ENCODE measurements around the gene HVCN1.

HVCN1 gene

DNA sequence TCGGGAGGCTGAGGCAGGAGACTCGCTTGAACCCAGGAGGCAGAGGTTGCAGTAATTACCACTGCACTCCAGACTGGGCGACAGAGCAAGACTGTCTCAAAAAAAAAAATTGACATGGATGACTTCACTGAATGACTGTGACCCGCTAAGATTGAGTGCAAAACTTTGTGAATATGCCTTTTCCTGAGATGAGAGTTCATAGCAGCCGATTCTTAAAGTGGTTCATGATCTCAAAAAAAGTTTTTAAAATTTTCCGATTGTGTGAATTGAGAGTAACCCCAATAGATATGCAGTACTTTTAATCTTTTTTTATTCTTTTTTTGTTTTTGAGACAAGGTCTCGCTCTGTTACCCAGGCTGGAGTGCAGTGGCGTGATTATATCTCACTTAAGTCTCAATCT lies 73.7 kb downstream of the HVCN1 start:
- TF ChIP-seq, protein P1, sequence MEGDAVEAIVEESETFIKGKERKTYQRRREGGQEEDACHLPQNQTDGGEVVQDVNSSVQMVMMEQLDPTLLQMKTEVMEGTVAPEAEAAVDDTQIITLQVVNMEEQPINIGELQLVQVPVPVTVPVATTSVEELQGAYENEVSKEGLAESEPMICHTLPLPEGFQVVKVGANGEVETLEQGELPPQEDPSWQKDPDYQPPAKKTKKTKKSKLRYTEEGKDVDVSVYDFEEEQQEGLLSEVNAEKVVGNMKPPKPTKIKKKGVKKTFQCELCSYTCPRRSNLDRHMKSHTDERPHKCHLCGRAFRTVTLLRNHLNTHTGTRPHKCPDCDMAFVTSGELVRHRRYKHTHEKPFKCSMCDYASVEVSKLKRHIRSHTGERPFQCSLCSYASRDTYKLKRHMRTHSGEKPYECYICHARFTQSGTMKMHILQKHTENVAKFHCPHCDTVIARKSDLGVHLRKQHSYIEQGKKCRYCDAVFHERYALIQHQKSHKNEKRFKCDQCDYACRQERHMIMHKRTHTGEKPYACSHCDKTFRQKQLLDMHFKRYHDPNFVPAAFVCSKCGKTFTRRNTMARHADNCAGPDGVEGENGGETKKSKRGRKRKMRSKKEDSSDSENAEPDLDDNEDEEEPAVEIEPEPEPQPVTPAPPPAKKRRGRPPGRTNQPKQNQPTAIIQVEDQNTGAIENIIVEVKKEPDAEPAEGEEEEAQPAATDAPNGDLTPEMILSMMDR (IDR thresholded peaks at IDR 0.05; ENCODE audit: borderline replicate concordance, control extremely low read depth, extremely low read depth, insufficient read depth, missing control alignments) = no peak
- DNase-seq (ENCODE audit: low spot score) = no peak
- in situ Hi-C loops (cut with MboI; ENCODE audit: low sequenced_read_pairs, unreplicated experiment) = no loop called here

DNA sequence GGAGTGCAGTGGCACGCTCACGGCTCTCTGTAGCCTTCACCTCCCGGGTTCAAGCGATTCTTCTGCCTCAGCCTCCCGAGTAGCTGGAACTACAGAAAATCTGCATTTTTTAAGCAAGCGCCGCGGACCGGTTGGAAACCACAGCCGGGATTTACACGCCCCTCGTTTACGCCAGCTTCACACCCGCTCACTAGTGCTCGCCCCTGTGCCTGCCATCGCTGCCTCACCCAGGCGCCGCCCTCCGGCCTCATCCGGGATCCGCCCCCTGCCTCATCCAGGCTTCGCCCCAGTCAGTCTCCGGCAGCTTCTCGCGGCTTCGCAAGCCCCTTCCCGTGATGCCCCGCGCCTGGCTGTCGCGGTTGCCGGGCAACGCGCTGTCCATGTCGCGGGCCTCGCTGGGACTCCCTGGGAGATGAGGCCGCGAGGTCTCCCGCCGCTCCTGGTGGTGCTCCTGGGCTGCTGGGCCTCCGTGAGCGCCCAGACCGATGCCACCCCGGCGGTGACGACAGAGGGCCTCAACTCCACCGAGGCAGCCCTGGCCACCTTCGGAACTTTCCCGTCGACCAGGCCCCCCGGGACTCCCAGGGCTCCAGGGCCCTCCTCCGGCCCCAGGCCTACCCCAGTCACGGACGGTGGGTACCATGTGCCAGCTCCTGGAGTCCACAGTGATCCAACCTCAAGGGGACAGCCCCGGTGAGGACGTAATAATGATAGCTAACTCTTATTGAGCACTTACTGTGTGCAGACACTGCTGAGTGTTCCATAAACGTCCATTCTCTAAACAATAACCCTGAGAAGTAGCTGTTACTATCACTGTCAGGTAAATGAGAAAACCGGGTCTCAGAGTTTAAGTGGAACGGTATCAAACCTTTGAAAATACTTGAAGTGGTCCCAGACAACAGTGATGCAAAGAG lies 74.9 kb downstream of the HVCN1 start, which contains the start of gene TCTN1:
Gene TCTN1, plus strand, starts transcription at position 359 of the 914 bp plus-strand sequence. Its CDS starts 54 bp downstream, at position 413.
- in situ Hi-C loops (cut with MboI; ENCODE audit: low sequenced_read_pairs, unreplicated experiment) = no loop called here
- TF ChIP-seq, protein P1 (IDR thresholded peaks at IDR 0.05; ENCODE audit: borderline replicate concordance, control extremely low read depth, extremely low read depth, insufficient read depth, missing control alignments) = no peak
- DNase-seq (ENCODE audit: low spot score) = peak; percentile 98

DNA sequence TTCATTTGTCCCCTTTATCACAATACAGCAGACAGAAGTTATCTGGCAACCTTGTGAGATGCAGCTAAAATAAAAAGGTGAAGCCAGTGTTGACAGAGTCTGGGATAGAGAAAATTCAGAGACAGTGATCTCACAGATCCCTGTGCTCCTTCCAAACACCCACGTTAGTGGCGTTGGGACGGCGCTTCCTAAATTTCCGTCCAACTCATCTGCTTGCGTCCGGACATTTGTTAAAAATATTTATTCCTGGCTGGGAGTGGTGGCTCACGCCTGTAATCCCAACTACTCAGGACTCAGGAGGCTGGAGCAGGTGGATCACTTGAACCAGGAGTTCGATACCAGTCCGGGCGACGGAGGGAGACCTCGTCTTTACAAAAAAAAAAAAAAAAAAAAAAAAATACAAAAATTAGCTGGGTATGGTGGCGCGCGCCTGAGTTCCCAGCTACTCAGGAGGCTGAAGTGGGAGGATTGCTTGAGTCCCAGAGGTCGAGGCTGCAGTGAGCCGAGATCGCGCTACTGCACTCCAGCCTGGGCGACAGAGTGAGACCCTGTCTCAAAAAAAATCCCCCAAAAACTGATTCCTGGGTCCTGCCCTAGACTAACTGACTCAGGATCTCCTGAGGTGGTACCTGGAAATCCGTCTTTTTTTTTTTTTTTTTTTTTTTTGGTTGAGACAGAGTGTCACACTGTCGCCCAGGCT lies 75.7 kb downstream of the HVCN1 start:
- TF ChIP-seq, protein P1 (IDR thresholded peaks at IDR 0.05; ENCODE audit: borderline replicate concordance, control extremely low read depth, extremely low read depth, insufficient read depth, missing control alignments) = no peak
- in situ Hi-C loops (cut with MboI; ENCODE audit: low sequenced_read_pairs, unreplicated experiment) = no loop called here
- no peak for DNase-seq (ENCODE audit: low spot score)

DNA sequence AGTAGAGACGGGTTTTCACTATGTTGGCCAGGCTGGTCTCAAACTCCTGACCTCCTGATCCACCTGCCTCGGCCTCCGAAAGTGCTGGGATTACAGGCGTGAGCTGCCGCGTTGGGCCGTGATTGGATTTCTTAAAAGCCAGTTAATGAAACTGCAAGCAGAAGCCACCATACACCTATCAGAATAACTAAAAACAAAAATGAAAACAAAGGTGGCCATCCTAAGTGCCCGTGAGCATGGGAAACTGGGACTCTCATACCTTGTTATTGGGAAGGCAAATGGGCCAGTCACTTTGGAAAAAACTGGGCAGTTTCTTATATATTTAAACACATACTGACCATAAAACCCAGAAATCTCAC lies 82.7 kb downstream of the HVCN1 start:
- in situ Hi-C loops (cut with MboI; ENCODE audit: low sequenced_read_pairs, unreplicated experiment) = loop anchor here (10.0 kb wide), 1 partner anchor 279 kb away; no protein-coding TSS in a partner anchor
- TF ChIP-seq, protein P1 (IDR thresholded peaks at IDR 0.05; ENCODE audit: borderline replicate concordance, control extremely low read depth, extremely low read depth, insufficient read depth, missing control alignments) = no peak
- DNase-seq (ENCODE audit: low spot score) = no peak

DNA sequence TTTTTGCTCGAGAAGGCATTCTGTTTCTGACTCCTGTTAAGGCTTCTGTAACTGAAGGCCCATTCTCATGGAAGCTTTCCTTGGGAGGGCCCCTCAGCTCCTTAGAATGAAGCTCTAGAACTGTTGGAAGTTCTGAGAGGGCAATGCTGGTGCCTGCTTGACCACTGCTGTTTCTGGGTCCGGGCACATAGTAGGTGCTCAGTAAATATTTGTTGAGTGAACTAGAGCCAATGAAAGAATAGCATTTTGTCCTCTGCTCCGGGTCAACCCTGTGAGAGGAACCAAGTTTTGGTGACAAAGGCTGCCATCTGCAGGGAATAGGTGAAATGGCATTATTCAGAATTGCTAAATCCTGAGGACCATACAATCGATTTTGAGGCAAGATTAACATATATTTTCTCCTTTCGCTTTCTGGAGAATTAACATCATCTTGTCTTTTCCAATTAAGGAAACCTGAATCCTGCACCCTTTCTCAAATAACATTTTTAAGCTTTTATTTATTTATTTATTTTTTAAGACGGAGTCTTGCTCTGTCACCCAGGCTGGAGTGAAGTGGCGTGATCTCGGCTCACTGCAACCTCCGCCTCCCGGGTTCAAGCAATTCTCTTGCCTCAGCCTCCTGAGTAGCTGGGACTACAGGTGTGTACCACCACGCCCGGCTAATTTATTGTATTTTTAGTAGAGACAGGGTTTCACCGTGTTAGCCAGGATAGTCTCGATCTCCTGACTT lies 86.7 kb downstream of the HVCN1 start:
- in situ Hi-C loops (cut with MboI; ENCODE audit: low sequenced_read_pairs, unreplicated experiment) = loop anchor here (5.0 to 10.0 kb wide), 3 partner anchors 90 to 283 kb away; partner anchors contain the start of gene ARPC3
- TF ChIP-seq, protein P1 (IDR thresholded peaks at IDR 0.05; ENCODE audit: borderline replicate concordance, control extremely low read depth, extremely low read depth, insufficient read depth, missing control alignments) = peak; percentile 61
- peak; percentile 65 for DNase-seq (ENCODE audit: low spot score)

DNA sequence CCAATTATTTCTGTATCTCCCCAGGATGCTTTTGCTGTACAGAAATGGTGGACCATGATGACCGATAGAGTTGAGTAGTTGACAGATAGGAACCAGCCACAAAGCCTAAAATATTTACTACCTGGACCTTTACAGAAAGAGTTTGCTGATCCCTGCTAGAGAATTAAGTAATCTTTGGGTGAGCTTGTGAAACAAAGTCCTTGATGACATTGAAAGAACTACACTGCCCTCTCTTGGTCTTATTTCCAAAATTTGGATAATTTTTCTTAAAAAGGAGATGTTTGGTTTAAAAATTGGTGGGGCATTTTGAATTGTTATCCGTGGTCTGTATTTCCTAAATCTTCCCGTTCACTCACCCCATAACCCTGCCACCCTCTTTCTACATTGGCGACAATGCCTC lies 88.7 kb downstream of the HVCN1 start:
- peak; percentile 57 for DNase-seq (ENCODE audit: low spot score)
- in situ Hi-C loops (cut with MboI; ENCODE audit: low sequenced_read_pairs, unreplicated experiment) = loop anchor here (5.0 to 10.0 kb wide), 3 partner anchors 88 to 285 kb away; partner anchors contain the start of gene ARPC3
- TF ChIP-seq, protein P1 (IDR thresholded peaks at IDR 0.05; ENCODE audit: borderline replicate concordance, control extremely low read depth, extremely low read depth, insufficient read depth, missing control alignments) = no peak

Data from GM13976 (cell line).